Osteoblast (primary cell): Measurements from ENCODE around the gene NQO2. TPM values are rescaled to one million over a fixed set of nuclear protein-coding genes. Genes with fewer than 3 reads are reported as not detected.
A peak's percentile ranks its signal among the peaks of the same experiment; 100 is the strongest.

Source experiments
- DNase-seq: peaks from one replicate; pipeline ENCODE4 v3.0.0; 2011; ENCODE audit warnings: low spot score, mixed read lengths; ENCODE audit not compliant: insufficient read length; ENCODE audit errors: missing footprints
- H2AFZ ChIP-seq: 2 replicates; pipeline ENCODE4 v1.6.0; 2011; ENCODE audit warnings: mild to moderate bottlenecking, low read length
- H3K27ac ChIP-seq: 2 replicates; pipeline ENCODE4 v1.5.1; 2011; ENCODE audit warnings: mild to moderate bottlenecking, low read depth, low read length, moderate library complexity
- H3K27me3 ChIP-seq: 2 replicates; pipeline ENCODE4 v1.6.0; 2012; ENCODE audit warnings: mild to moderate bottlenecking, control low read depth, inconsistent platforms, low read length, moderate library complexity; ENCODE audit not compliant: insufficient read depth
- H3K36me3 ChIP-seq: 2 replicates; pipeline ENCODE4 v1.5.1; 2011; ENCODE audit warnings: mild to moderate bottlenecking, low read length, control low read depth, moderate library complexity; ENCODE audit not compliant: insufficient read depth
- H3K4me1 ChIP-seq: 2 replicates; pipeline ENCODE4 v1.5.1; 2011; ENCODE audit warnings: mild to moderate bottlenecking, low read length, control low read depth, moderate library complexity; ENCODE audit not compliant: insufficient read depth
- H3K4me2 ChIP-seq: 2 replicates; pipeline ENCODE4 v1.6.0; 2011; ENCODE audit warnings: mild to moderate bottlenecking, low read length; ENCODE audit not compliant: insufficient read depth
- H3K4me3 ChIP-seq: fragments of 200-600 bp; sonication (generic); 3 replicates; pipeline ENCODE4 v1.5.1; 2012; ENCODE audit warnings: mild to moderate bottlenecking, low read length, inconsistent platforms; ENCODE audit not compliant: insufficient read depth
- H3K79me2 ChIP-seq: 2 replicates; pipeline ENCODE4 v1.6.0; 2012; ENCODE audit warnings: mild to moderate bottlenecking, low read length, control low read depth, inconsistent platforms; ENCODE audit not compliant: insufficient read depth
- H3K9me3 ChIP-seq: 2 replicates; pipeline ENCODE4 v1.5.1; 2011; ENCODE audit warnings: low read depth, low read length, control low read depth
- H4K20me1 ChIP-seq: 2 replicates; pipeline ENCODE4 v1.6.0; 2012; ENCODE audit warnings: mild to moderate bottlenecking, low read length, control low read depth; ENCODE audit not compliant: insufficient read depth
- CTCF ChIP-seq: IDR thresholded peaks from 2 replicates; pipeline ENCODE4 v1.5.1; 2011; ENCODE audit warnings: mild to moderate bottlenecking, low read depth, low read length, moderate library complexity; ENCODE audit errors: extremely low read depth
- total RNA-seq: library from RNA; depleted of rRNA; stranded (reverse); fragments of >200 nt; gene quantifications from 2 replicates; pipeline ENCODE4 v1.2.3, GENCODE V29; 2012

The NQO2 gene
- total RNA-seq, 1 donor = 45.2 TPM

- Histone ChIP-seq H2AFZ (no peak overlapping the region), H4K20me1 (peaks cover 5% of the 10 kb centered on the region), H3K9me3 (no peaks in the 10 kb centered on the region), H3K36me3 (peaks cover 21% of the 10 kb centered on the region), H3K4me2 (no peak overlapping the region), H3K79me2 (peaks cover 88% of the 10 kb centered on the region), H3K27me3 (no peaks in the 10 kb centered on the region), H3K4me3 (no peak overlapping the region), H3K4me1 (peaks cover 30% of the 10 kb centered on the region), H3K27ac (peak overlapping the region; percentile 67)
- no peak for TF ChIP-seq CTCF
- no peak for DNase-seq
Observed at GRCh38 chr6:2961506-2961905, 38.2 kb upstream of the NQO2 start.

- no peaks in the 10 kb centered on the region for H3K9me3 ChIP-seq
- no peak for TF ChIP-seq CTCF
- peaks cover 17% of the 10 kb centered on the region for H3K36me3 ChIP-seq
- no peak overlapping the region for H3K4me3 ChIP-seq
- H3K27me3 ChIP-seq = no peaks in the 10 kb centered on the region
- H3K27ac ChIP-seq = no peak overlapping the region
- peaks cover 90% of the 10 kb centered on the region for H3K79me2 ChIP-seq
- H3K4me2 ChIP-seq = no peak overlapping the region
- DNase-seq = no peak
- peaks cover 5% of the 10 kb centered on the region for H4K20me1 ChIP-seq
- no peak overlapping the region for H2AFZ ChIP-seq
- peaks cover 29% of the 10 kb centered on the region for H3K4me1 ChIP-seq
Observed at GRCh38 chr6:2962004-2962403, 37.7 kb upstream of the NQO2 start.

- Histone ChIP-seq H2AFZ (no peak overlapping the region), H3K79me2 (peaks cover 88% of the 10 kb centered on the region), H3K4me1 (peaks cover 27% of the 10 kb centered on the region), H4K20me1 (peaks cover 5% of the 10 kb centered on the region), H3K9me3 (no peaks in the 10 kb centered on the region), H3K4me3 (no peak overlapping the region), H3K36me3 (peaks cover 11% of the 10 kb centered on the region), H3K27ac (no peak overlapping the region), H3K27me3 (no peaks in the 10 kb centered on the region), H3K4me2 (no peak overlapping the region)
- TF ChIP-seq CTCF = no peak
- no peak for DNase-seq
Observed at GRCh38 chr6:2962636-2963035, 37.1 kb upstream of the NQO2 start.

GRCh38 chr6:2963756-2964155 lies 35.9 kb upstream of the NQO2 start:
- no peak for TF ChIP-seq CTCF
- Histone ChIP-seq H3K9me3 (no peaks in the 10 kb centered on the region), H3K27me3 (no peaks in the 10 kb centered on the region), H2AFZ (no peak overlapping the region), H3K79me2 (peaks cover 88% of the 10 kb centered on the region), H3K4me3 (no peak overlapping the region), H4K20me1 (peaks cover 5% of the 10 kb centered on the region), H3K4me1 (peaks cover 24% of the 10 kb centered on the region), H3K27ac (no peak overlapping the region), H3K4me2 (no peak overlapping the region), H3K36me3 (peaks cover 3% of the 10 kb centered on the region)
- DNase-seq = no peak
